Stimulated activated CD4-positive, alpha-beta T cell treated with anti-CD3 and anti-CD28 coated beads, Interleukin-4, amount 100 ng/mL, for 1 hour (primary cell): ENCODE results near the gene ANO9.

Experiments
- DNase-seq: peaks from one replicate; pipeline ENCODE4 v3.0.0-alpha.2; 2020

Gene ANO9, protein sequence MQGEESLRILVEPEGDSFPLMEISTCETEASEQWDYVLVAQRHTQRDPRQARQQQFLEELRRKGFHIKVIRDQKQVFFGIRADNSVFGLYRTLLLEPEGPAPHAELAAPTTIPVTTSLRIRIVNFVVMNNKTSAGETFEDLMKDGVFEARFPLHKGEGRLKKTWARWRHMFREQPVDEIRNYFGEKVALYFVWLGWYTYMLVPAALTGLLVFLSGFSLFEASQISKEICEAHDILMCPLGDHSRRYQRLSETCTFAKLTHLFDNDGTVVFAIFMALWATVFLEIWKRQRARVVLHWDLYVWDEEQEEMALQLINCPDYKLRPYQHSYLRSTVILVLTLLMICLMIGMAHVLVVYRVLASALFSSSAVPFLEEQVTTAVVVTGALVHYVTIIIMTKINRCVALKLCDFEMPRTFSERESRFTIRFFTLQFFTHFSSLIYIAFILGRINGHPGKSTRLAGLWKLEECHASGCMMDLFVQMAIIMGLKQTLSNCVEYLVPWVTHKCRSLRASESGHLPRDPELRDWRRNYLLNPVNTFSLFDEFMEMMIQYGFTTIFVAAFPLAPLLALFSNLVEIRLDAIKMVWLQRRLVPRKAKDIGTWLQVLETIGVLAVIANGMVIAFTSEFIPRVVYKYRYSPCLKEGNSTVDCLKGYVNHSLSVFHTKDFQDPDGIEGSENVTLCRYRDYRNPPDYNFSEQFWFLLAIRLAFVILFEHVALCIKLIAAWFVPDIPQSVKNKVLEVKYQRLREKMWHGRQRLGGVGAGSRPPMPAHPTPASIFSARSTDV

DNA sequence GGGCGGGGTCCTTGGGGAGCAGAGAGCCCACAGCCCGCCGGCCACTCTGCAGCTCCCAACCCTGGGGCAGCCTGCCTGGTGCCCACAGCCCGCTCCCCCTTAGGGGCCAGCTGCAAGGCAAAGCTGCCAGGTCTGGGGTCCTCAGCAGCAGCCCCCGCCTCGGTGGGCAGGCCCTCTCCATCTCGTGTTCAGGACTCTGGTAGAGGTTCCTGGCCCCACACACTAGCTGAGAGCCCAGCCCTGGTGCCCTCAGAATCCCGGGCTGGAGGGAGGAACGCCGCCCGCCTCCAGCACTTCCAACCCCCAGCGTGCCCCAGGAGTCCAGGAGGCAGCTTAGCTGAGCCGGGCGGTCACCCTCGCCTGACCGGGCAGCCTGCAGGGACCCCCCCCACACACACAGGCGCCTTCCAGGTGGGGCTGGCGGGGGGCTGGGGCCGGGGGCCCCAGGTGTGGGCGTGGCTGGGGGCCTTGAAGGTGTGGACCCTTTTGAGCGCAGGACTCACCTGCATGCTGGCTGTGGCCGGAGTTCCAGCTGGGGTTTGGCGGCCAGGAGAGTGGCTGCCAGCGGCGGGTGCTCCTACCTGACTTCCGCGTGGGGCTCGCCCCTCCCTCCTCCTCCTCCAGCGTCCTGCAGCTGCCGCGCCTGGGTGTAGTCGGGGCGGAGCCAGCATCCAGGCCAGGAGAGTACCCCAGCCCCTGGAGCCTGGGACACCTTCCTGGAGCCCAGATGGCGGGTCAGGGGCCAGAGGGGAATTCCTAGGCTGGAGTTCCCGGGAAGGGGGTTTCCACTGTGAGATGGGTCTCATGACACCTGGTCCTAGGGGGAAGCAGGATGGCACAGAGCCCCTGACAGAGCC, at the start of gene ANO9:
Gene ANO9 (minus strand): TSS at position 594 of the 857 bp plus-strand sequence. CDS start 85 bp downstream, at position 509.
- peak; percentile 69 for DNase-seq

DNA sequence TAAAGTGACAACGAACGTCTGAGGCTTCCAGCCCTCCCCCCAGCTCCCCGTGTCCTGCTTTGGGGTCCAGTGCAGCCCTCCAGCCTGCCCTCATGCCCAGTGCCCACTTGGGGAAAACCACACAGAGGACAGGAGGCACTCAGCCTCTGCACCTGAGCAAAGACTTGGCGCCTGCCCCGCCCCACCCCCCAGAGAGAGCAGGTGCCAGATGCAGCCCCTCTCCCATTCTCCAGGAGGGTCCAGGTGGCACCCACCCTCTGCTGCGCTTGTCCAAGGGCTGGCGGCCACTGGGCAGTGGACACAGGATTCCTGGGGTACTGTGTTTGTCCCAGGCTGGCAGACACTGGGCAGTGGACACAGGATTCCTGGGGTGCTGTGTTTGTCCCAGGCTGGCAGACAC, 49.5 kb upstream of the ANO9 start:
- no peak for DNase-seq

DNA sequence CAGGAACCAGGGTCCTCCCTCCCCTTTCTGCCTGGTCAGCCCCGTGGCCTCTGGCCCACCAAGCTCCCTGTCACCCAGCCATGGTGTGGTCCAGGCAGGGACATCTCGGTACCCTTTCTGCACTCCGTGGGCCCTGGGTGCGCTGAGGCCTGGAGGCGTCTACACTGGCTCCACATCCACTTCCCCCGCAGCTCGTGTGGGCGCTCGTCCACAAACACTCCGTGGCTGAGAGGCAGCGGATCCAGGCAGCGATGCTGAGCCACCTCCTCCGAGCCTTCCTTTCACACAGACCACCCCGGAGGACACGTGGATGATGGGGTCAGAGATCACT, 49.1 kb upstream of the ANO9 start:
- DNase-seq, result no peak

DNA sequence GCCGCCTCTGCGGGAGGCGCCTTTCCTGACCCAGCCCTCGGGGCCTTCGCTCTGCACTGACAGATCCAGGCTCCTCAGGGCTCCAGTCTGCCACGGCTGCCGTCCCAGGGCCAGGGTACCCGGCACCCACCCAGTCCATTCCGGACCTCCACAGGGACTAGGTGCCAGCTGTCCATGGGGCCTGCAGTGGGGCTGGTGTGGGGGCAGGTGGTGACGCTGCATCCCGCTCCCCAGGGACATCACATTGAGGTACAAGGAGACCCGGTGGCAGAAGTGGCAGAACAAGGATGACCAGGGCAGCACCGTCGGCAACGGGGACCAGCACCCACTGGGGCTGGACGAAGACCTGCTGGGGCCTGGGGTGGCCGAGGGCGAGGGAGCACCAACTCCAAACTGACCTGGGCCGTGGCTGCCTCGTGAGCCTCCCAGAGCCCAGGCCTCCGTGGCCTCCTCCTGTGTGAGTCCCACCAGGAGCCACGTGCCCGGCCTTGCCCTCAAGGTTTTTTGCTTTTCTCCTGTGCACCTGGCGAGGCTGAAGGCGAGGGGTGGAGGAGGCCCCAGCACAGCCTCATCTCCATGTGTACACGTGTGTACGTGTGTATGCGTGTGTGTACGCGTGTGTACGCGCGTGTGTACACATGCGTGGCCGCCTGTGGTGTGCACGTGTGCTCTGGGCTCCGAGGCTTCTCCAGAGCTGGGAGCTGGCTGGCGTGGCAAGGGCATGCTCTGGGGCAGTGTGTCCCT, 48.5 kb upstream of the ANO9 start:
- DNase-seq, result no peak

DNA sequence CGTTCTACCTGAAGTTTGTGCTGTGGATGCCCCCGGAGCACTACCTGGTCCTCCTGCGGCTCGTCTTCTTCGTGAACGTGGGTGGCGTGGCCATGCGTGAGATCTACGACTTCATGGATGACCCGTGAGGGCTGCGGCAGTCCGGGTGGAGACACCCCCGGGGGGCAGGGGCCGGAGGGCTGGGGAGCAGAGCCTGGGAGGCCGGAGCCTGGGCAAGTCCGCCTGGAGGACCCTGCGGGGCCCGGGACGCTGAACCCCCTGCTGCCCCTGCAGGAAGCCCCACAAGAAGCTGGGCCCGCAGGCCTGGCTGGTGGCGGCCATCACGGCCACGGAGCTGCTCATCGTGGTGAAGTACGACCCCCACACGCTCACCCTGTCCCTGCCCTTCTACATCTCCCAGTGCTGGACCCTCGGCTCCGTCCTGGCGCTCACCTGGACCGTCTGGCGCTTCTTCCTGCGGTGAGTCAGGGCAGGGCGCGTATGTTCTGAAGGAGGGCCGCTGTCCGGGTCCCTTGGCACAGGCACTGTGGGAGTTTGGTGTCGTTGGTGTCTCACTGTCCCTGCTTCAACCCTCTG, 47.9 kb upstream of the ANO9 start:
- no peak for DNase-seq

DNA sequence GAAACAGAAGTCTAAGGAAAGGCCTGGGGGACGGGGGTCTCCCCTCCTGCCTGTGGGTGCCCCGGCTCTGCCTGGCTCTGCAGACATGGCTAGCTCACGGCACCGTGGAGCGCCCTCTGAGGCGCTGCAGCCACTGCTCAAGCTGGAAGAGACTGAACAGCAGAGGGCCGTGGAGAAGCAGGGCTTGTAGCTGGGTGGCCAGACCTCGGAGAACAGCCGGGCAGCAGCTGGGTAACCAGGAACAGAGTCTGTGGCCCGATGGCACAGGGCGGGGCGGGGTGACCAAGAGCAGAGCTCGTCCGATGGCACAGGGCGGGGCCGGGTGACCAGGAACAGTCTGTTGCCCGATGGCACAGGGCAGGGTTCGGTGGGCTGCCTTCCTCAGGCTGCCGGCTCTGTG, 47.2 kb upstream of the ANO9 start:
- no peak for DNase-seq

DNA sequence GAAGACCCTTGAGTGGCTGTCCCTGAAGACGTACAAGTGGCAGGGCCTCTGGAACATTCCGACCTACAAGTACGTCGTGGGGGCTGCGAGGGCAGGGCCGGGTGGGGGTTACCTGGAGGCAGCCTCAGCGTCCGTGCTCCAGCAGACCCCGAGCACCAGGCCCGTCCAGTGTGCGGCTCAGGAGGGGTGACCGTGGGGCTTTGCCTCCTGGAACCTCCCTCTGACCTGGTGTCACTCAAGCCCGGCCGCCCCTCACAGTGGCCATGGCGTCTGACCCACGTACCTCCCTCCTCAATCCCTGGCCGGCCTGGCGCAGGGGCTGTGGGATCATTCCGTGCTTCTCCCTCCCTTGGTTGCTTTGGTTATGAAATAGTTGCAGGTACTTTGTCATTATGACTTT, 46.8 kb upstream of the ANO9 start:
- no peak for DNase-seq

DNA sequence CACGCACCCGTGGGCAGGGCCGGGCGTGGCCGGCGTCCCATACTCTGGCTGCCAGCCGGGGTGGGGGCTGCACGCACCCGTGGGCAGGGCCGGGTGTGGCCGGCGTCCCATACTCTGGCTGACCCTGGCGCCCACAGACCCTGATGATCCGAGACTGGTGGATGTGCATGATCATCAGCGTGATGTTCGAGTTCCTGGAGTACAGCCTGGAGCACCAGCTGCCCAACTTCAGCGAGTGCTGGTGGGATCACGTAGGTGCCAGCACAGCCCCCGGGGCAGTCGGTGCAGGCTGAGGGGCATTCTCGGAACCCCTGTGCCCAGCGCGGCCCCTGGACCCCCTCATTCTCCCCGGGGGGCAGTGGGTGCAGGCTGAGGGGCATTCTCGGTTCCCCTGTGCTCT, 46.3 kb upstream of the ANO9 start:
- DNase-seq, result no peak

DNA sequence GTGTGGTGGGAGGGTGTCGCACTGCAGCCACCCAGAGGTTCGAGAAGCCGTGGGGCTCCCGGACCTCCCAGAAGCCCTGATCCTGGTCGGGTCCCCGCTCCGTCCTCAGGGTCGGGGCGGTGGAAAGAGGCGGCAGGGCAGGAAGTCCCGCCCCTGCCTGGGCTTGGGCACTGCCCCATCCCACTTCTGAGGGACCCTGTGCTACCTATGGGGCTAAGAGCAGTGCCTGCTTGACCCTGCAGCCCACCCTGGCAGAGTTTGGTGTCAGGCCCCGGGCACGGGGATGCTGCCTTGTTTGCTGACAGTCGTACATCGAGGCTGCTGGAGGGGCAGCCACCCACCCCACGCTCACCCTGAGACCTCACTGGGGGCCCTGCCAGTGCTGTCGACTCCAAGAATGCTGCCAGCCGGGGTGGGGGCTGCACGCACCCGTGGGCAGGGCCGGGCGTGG, 45.8 kb upstream of the ANO9 start:
- no peak for DNase-seq

DNA sequence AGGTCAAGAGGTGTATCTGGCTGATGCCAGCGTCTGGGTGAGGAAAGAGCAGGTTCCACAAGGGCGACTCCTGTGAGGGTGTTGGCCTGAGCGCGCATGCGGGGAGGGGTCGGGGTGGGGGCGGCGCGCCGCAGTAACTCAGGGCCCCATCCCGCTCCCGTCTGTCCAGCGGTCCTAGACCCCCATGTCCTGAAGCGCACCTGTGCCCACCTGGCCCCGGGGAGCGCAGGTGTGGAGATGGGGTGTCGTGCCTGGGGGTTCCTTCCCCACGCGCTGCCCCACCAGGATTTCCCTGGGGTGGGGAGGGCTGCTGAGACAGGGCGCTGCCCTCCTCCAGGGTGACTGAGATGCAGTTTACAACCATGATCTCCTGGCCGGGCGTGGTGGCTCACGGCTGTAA, 44.4 kb upstream of the ANO9 start:
- no peak for DNase-seq

DNA sequence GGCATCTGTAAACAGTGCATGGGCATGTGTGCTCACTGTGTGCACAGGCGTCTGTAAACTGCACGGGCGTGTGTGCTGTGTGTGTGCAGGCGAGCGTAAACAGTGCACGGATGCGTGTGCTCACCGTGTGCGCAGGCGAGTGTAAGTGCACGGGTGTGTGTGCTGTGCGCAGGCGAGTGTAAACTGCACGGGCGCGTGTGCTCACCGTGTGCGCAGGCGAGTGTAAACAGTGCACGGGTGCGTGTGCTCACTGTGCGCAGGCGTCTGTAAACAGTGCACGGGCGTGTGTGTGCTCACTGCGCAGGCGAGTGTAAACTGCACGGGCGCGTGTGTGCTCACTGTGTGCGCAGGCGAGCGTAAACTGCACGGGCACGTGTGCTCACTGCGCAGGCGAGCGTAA, 42.8 kb upstream of the ANO9 start:
- no peak for DNase-seq

DNA sequence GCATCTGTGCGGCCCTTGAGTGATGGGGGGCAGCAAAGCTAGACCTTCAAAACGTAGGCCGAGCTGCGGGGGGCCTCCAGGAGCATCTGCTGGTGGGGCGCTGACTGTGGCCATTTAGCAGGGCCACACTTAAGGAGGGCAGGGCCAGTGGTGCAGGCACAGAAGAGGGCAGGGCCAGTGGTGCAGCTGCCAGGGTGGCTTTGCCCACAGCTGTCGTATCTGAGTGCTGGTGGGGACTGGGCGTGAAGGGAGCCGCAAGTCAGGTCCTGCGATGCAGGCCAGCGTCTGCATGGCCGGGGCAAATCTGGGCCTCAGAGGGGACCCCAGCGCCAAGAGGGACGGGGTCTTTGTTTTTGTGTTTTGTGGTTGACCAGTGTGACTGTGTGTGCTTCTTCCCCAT, 37.5 kb upstream of the ANO9 start:
- DNase-seq, result no peak

DNA sequence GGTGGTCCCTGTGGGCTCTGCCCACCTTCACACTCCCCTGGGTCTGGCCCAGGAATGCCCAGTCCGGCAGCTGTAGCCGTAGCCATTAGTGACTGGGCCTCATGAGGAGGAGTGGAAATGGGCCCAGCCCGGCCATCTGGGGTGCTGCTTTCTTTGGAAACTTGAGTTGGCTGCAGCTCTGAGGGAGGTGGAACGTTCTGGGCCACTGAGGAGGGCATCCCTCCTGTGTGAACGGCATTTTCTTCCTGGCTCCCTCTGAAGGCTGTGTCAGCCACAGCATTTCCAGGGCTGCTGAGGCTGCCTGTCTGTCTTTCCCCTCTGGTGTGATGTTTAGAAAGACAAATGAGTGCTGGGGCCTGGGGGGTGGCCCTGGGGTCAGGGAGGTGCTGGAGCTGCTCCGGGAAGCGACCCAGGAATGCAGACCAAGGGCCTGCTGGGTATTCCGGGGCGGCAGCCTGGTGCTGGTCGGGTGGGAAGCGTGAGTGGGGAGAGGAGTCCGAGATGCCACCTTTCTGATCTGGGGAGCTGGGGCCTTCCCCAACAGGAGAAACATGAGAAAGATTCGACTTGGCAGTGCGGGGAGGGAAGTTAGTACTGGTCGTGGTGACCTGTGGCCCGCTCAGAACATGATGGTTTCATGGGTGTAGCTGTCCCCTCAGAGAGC, 35.4 kb upstream of the ANO9 start:
- no peak for DNase-seq

DNA sequence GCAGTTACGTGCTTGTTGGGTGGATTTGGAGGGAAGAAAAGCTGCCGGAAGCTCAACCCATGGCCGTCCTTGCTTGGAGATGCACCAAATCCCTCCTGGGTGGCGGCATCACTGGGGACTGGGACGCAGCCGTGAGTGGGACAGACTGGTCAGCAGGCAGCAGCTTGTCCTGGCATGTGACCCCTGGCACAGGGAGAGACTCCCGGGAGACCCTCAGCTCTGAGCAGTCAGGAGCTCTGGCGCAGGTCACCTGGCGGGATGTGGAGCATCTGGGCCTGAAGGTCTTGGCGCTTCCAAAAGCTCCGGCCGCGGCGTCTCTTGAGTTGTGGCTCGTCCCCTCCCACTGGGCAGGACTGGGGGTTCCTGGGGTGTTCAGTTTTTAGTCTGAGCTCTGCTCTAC, 34.6 kb upstream of the ANO9 start:
- no peak for DNase-seq

DNA sequence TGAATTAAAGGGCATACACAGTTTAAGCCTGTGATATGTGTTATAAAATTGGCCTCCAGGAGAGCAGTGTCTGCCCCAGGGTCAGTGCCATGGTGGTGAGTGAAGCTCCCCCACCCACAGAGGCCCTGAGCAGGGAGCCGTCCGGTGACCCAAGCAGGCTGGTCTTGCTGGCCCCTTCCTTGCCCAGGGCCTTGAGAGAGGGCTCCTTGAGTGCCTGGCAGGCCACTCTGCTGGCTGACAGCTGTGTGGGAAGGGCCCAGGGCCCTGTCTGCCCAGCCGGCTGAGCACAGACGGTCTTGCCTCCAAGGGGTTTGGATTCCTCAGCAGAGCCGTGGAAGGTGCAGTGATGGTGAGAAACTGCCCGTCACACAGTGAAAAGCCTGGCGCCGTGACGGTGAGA, 34.1 kb upstream of the ANO9 start:
- DNase-seq, result no peak

DNA sequence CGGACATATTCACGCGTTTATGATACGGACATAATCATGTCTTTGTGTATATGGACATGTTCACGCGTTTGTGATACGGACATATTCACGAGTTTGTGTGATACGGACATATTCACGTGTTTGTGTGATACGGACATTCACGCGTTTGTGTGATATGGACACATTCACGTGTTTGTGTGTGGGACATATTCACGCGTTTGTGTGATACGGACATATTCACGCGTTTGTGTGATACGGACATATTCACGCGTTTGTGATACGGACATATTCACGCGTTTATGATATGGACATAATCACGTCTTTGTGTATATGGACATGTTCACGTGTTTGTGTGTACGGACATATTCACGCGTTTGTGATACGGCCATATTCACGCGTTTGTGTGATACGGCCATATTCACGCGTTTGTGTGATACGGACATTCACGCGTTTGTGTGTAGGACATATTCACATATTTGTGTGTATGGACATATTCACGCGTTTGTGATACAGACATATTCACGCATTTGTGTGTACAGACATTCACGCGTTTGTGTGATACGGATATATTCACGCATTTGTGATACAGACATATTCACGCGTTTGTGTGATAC, 33.2 kb upstream of the ANO9 start:
- no peak for DNase-seq

DNA sequence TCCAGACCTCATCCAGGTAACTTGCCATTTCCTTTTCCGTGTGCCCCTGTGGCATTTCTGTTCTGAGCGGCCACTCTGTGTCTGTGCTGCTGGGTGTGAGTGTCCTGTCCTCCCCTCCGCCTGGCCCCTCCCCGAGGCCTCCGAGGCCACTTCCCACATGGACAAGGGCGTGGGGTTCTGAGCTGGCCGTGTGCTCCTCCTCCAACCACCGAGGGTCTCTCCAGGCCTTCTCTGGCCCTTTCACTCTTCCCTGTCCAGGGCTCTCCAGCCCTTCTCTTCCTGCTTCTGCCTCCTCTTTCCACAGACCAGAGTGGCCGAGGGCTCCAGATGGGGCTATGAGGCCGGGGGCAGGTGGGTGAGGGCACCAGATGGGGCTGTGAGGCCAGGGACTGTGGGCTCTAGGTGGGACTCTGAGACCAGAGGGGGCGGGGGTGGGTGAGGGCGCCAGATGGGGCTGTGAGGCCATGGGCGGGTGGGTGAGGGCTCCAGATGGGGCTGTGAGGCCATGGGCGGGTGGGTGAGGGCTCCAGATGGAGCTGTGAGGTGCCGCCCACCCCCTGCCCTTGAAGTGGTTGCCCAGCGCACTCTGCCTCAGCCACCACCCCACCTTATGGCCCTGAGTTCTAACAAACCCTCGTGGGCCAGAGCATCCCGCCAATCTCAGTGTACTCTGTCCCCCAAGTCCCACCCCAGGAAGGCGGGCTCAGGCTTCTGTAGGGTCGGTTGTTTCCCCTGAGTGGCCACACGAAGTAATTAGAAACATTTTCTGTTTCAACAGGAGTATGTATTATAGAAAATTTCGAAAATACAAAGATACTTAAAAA, 32.4 kb upstream of the ANO9 start:
- no peak for DNase-seq

DNA sequence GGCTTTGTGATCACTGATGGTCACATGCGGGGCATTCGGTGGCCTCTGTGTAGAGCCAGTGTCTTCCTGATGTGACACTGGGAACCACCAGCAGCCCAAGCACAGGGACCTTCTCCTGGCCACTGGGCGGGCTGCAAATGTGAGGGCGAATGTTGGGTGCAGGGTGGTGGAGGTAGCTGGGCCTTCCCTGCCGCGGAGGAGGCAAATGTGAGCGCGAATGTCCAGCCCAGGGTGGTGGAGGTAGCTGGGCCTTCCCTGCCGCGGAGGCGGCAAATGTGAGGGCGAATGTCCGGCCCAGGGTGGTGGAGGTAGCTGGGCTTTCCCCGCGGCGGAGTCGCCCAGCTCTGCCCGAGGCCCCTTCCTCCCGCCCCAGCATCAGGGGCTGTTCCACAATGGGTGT, 31.6 kb upstream of the ANO9 start:
- no peak for DNase-seq

DNA sequence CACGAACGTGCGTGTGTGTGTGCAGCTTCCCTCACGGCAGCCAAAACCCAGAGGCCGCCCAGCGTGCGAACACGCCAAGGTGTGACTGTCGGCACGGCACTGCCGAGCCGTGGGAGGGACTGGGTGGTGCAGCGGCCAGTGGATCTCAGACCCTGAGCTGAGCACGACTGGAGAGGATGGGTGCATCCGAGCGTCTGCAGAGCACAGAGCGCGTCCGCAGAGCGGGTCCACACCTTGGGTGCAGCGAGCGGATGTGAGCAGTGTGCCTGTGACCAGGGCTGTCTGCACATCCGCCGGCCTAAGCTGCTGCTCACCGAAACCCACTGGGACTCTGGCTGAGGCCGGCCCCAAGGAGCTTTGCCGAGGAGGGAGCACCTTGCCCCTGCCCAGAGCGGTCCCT, 31.0 kb upstream of the ANO9 start:
- no peak for DNase-seq

DNA sequence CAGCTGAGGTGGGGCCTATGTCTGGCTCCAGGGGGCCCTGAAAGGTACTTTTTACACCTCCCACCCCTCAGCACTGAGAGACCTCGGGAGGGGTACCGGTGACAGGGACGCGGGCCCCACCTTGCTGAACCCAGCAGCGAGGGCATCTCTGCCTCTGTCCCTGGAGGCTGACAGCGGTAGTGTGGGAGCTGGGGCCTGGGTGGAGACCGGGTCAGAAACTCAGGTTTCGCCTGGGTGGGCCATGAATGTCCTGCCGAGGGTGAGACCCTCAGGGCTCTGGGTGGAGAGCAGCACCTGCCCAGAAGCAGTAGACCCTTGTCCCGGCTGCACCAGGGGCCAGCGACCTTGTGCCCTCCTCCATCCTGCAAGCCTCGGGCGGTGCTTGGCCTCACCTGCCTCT, 30.5 kb upstream of the ANO9 start:
- no peak for DNase-seq
